H1 (cell line): ENCODE results near the gene C6orf136. TPM values are rescaled to one million over a fixed set of nuclear protein-coding genes. Genes with fewer than 3 reads are reported as not detected.

ENCODE experiments used
- CHD7 ChIP-seq: fragments of 300-600 bp; sonication (generic); IDR thresholded peaks from 2 replicates; pipeline ENCODE4 v1.7.1; 2012; ENCODE audit warnings: low read length, moderate library complexity, mild to moderate bottlenecking, inconsistent platforms; ENCODE audit not compliant: insufficient replicate concordance
- E2F6 ChIP-seq: IDR thresholded peaks from 2 replicates; pipeline ENCODE4 v1.6.1; 2012; ENCODE audit warnings: inconsistent platforms
- KDM1A ChIP-seq: fragments of 200-600, 300-600 bp; sonication (generic); IDR thresholded peaks from 2 replicates; pipeline ENCODE4 v1.7.1; 2016; ENCODE audit warnings: mild to moderate bottlenecking, low read length, borderline replicate concordance
- NANOG ChIP-seq: IDR thresholded peaks from 2 replicates; pipeline ENCODE4 v1.6.1; 2011; ENCODE audit warnings: low read length, low read depth, mild to moderate bottlenecking, inconsistent platforms; ENCODE audit not compliant: insufficient read depth, poor library complexity, severe bottlenecking
- POLR2A ChIP-seq, 2 experiments: IDR thresholded peaks; 1 replicate in 1 of 2; 2 replicates in 1 of 2; pipeline ENCODE4 v1.6.1; 2011; ENCODE audit warnings: low read depth in 2 of 2, low read length in 2 of 2, mild to moderate bottlenecking in 2 of 2; ENCODE audit errors: control extremely low read depth in 1 of 2
- TBP ChIP-seq: IDR thresholded peaks from 2 replicates; pipeline ENCODE4 v1.6.1; 2011; ENCODE audit warnings: low read depth, low read length, improper control_type of control experiment
- polyA plus RNA-seq, 7 experiments: library from polyadenylated mRNA; depleted of rRNA in 3 of 7; stranded (reverse) in 5 of 7; unstranded in 2 of 7; fragments of >200 nt in 5 of 7; fragments of 200-250 nt in 2 of 7; gene quantifications; 1 replicate in 5 of 7; 2 replicates in 1 of 7; 4 replicates in 1 of 7; pipeline versions ENCODE4 v1.2.1 to v1.2.3, GENCODE V29; 2011 to 2013; ENCODE audit warnings: missing spikeins in 2 of 7, mixed read lengths in 2 of 7
- total RNA-seq: library from RNA; stranded (reverse); fragmentation: NEBNext Ultra II Directional; extraction: Animal tissue kit (Norgen Biotek cat#: 25700); gene quantifications from 2 replicates; pipeline ENCODE4 v1.2.1, GENCODE V29; 2021

Gene C6orf136
- total and polyA plus RNA-seq, 2 of the 8 experiments (the other 6 are each of a cell fraction or from before 2014, with no cell fraction given) = 20.8 to 23.1 TPM

GRCh38 chr6:30635834-30636233 is 11.1 kb upstream of the C6orf136 start (continued):
- TF ChIP-seq CHD7 = no peak
- no peak for TF ChIP-seq TBP
- no peak for TF ChIP-seq POLR2A (IDR thresholded peaks at IDR 0.05; ENCODE audit: control extremely low read depth in 1 of 2, low read depth in 2 of 2, low read length in 2 of 2)
- TF ChIP-seq KDM1A = no peak
- TF ChIP-seq NANOG = no peak
- TF ChIP-seq E2F6 = no peak
